ENCODE data around the gene ELOF1.
"Not testable (repeated sequence)": the region's sequence is repeated elsewhere in the genome, so short reads cannot be mapped to it uniquely, and the experiment has no call there.

ELOF1 gene

DNA sequence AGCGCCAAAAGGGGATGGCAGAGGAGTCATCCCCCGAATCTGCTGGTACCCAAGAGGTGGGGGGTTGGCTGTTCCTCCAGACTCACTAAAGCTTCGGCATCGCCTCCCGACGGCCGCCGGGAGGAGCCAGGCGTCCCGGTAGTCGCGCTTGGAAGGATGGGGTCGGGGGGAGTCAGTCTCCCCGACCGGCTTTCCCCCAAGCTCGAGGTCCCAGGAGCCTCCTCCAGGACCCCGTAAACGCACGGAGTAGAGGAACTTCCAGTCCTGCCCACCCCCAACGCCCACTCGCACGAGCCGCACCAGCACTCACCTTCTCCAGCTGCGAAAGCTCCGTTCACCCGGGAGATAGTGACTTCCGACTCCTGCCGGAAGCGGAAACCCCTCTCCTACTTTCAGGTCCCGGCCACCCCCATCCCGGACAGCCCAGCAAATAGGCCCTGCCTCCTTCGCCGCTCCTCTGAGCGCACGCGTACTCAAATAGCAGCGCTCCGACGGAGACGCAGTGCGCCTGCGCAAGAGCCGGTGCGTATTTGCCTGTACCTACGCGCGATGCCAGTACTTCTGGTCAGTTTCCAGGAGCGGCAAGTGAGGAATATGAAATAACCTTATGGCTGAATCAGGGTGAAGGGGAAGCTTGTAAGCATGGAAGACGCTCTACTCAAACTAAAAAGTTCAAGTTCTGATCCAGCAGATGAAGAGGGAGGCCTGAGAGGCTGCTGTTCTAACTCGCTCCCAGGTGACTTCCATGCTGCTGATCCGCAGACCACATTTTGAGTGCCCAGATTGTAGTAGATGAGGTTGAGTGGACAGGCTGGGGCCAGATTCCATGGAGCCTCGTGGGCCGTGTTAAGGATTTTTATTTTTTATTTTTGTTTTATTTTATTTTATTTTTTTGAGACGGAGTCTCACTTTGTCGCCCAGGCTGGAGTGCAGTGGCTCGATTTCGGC is at the start of gene ELOF1:
Gene ELOF1 (minus strand): TSS at position 350 of the 948 bp plus-strand sequence. CDS start 4,883 bp downstream, outside the sequence.
- Histone ChIP-seq H3K36me3 (ENCODE audit: control insufficient read depth, insufficient read depth, low read length) (peaks cover 3% of the 10 kb centered on the region), H3K4me1 (ENCODE audit: control insufficient read depth, insufficient read depth, low read length) (no peaks in the 10 kb centered on the region), H3K4me3 (ENCODE audit: low read depth, low read length) (peak within 1 kb of the TSS; percentile 96), H3K9ac (ENCODE audit: low read depth, low read length) (peak within 1 kb of the TSS; percentile 83), H3K27me3 (ENCODE audit: control insufficient read depth, insufficient read depth, low read length) (no peaks in the 10 kb centered on the region), H3K9me3 (ENCODE audit: control insufficient read depth, insufficient read depth, low read length) (no peaks in the 10 kb centered on the region)

DNA sequence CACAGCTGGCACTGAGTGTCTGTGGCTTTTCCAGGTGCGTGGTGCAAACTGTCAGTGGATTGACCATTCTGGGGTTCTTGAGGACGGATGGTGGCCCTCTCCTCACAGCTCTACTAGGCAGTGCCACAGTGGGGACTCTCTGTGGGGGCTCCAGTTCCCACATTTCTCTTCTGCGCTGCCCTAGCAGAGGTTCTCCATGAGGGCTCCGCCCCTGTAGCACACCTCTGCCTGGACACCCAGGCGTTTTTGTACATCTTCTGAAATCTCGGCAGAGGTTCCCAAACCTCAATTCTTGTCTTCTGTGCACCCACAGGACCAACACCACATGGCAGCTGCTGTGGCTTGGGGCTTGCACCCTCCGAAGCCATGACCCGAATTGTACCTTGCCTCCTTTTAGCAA is 47.5 kb upstream of the ELOF1 start:
- no peaks in the 10 kb centered on the region for H3K4me1 ChIP-seq (ENCODE audit: control insufficient read depth, insufficient read depth, low read length)
- no peak overlapping the region for H3K4me3 ChIP-seq (ENCODE audit: low read depth, low read length)
- H3K9me3 ChIP-seq (ENCODE audit: control insufficient read depth, insufficient read depth, low read length), result no peaks in the 10 kb centered on the region
- H3K27me3 ChIP-seq (ENCODE audit: control insufficient read depth, insufficient read depth, low read length), result no peaks in the 10 kb centered on the region
- H3K9ac ChIP-seq (ENCODE audit: low read depth, low read length), result no peak overlapping the region
- H3K36me3 ChIP-seq (ENCODE audit: control insufficient read depth, insufficient read depth, low read length), result peaks cover 18% of the 10 kb centered on the region

DNA sequence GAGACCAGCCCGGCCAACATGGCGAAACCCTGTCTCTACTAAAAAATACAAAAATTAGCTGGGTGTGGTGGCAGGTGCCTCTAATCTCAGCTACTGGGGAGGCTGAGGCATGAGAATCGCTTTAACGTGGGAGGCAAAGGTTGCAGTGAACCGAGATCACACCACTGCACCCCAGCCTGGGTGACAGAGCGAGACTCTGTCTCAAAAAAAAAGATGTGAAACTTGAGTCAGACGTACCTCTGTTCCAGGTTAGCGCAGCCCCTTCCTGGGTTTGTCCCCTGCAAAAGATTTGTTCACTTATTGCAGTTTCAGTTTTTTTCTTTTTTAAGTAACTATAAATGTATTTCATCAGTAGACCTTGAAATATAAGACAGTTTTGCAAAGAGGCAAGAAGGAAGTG is 40.7 kb upstream of the ELOF1 start:
- not testable (repeated sequence) for H3K27me3 ChIP-seq (ENCODE audit: control insufficient read depth, insufficient read depth, low read length); H3K9ac ChIP-seq (ENCODE audit: low read depth, low read length); H3K4me1 ChIP-seq (ENCODE audit: control insufficient read depth, insufficient read depth, low read length); H3K4me3 ChIP-seq (ENCODE audit: low read depth, low read length); H3K9me3 ChIP-seq (ENCODE audit: control insufficient read depth, insufficient read depth, low read length)
- peaks cover 11% of the 10 kb centered on the region for H3K36me3 ChIP-seq (ENCODE audit: control insufficient read depth, insufficient read depth, low read length)

DNA sequence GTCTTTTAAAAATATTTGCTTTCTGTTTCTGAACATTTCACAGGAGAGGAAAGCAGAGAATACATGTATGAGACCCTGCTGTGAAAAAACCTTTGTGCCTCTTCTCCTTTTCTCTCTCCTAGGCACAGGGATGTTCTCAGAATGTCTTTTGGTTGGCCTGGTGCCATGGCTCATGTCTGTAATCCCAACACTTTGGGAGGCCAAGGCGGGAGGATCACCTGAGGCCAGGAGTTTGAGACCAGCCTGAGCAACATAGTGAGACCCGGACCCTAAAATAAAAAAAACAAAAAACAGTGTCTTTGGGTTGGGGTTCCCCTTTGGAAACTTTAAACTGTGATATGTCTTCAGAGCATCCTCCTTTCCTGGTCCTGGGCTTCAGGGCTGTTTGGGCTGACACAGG is 39.7 kb upstream of the ELOF1 start:
- peaks cover 6% of the 10 kb centered on the region for H3K36me3 ChIP-seq (ENCODE audit: control insufficient read depth, insufficient read depth, low read length)
- H3K4me3 ChIP-seq (ENCODE audit: low read depth, low read length), result no peak overlapping the region
- no peaks in the 10 kb centered on the region for H3K9me3 ChIP-seq (ENCODE audit: control insufficient read depth, insufficient read depth, low read length)
- no peaks in the 10 kb centered on the region for H3K27me3 ChIP-seq (ENCODE audit: control insufficient read depth, insufficient read depth, low read length)
- peaks cover 5% of the 10 kb centered on the region for H3K4me1 ChIP-seq (ENCODE audit: control insufficient read depth, insufficient read depth, low read length)
- H3K9ac ChIP-seq (ENCODE audit: low read depth, low read length), result peak overlapping the region; percentile 6

DNA sequence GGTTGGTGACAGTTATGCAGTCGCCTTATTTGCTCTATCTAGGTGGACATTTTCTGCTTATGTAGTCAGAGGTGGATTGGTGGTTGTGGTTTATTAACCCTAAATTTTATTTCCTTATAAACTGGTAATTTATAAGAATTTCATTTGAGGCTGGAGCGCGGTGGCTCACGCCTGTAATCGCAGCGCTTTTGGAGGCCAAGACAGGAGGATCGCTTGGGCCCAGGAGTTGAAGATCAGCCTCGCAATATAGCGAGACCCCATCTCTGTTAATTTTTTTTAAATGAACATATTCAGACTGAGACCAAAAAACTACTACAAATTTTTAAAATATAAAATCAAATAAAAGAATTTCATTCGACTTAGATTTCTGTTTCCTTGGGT is 39.1 kb upstream of the ELOF1 start:
- H3K4me3 ChIP-seq (ENCODE audit: low read depth, low read length), result peak overlapping the region; percentile 93
- peak overlapping the region; percentile 91 for H3K9ac ChIP-seq (ENCODE audit: low read depth, low read length)
- peaks cover 6% of the 10 kb centered on the region for H3K36me3 ChIP-seq (ENCODE audit: control insufficient read depth, insufficient read depth, low read length)
- peaks cover 5% of the 10 kb centered on the region for H3K4me1 ChIP-seq (ENCODE audit: control insufficient read depth, insufficient read depth, low read length)
- no peaks in the 10 kb centered on the region for H3K9me3 ChIP-seq (ENCODE audit: control insufficient read depth, insufficient read depth, low read length)
- no peaks in the 10 kb centered on the region for H3K27me3 ChIP-seq (ENCODE audit: control insufficient read depth, insufficient read depth, low read length)

DNA sequence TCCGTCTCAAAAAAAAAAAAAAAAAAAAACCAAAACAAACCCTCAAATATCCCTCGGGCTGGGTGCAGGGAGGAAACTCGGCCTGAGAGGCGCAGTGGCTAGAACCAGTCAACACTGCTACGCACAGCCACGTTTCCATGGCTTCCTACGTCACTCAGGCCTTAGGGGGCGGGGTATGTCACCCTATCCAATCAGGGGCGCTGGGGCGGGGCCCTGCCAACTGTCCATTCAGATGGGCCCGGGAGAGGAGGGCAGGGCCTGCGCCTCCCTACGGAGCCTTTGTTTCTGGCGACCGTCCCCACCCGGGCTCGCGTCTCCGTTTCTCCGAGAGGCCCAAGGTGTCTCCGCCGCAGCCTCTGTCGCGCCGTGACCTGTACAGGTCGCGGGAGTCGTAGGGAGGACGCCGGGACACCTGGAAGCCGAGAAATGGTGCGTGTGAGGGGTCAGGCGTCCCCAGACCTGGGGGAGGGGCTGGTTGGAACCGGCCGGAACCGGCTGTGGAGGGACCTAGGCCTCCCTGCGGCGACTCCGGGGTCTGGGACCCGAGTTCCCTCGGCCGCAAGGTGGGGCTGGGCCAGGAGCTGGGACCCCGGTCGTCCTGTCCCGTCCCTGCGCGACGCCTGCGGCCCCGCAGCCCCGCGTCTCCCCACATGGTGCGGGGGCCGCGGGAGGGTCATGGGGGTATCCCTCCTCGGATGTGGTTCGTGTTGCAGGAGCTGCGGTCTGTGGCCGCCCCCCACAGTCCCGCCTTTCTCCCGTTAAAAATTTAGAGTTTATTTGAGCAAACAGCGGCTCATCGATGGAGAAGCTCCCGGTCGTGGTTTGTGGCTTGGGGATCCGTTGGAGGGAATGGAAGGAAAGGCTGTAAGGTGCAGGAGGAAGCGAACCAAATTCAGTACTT is 38.4 kb upstream of the ELOF1 start, which contains the start of gene ZNF627:
Gene ZNF627 (plus strand): TSS at position 282 of the 901 bp plus-strand sequence. CDS start 145 bp downstream, at position 427.
- Histone ChIP-seq H3K9ac (ENCODE audit: low read depth, low read length) (peak within 1 kb of the TSS; percentile 91), H3K4me1 (ENCODE audit: control insufficient read depth, insufficient read depth, low read length) (peaks cover 5% of the 10 kb centered on the region), H3K4me3 (ENCODE audit: low read depth, low read length) (peak within 1 kb of the TSS; percentile 93), H3K27me3 (ENCODE audit: control insufficient read depth, insufficient read depth, low read length) (no peaks in the 10 kb centered on the region), H3K9me3 (ENCODE audit: control insufficient read depth, insufficient read depth, low read length) (no peaks in the 10 kb centered on the region), H3K36me3 (ENCODE audit: control insufficient read depth, insufficient read depth, low read length) (peaks cover 6% of the 10 kb centered on the region)

DNA sequence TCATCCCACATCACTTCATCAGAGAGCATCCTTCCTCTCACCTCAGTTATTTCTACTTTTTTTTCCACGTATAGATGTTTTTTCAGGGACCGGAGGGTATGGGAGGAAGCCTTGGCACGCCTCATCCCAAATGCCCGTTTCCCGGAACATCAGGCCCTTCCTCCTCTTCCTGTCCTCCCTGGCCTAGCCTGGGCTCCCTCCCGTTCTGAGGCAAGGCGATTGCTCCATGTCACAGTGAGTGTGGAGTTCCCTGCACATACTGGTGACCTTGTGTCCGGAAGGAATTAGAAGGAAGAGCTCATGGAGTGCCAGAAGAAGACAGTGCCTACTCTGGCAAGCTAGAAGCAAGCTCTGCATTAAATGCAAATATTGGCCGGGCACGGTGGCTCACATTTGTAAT is 37.1 kb upstream of the ELOF1 start:
- Histone ChIP-seq H3K36me3 (ENCODE audit: control insufficient read depth, insufficient read depth, low read length) (peaks cover 6% of the 10 kb centered on the region), H3K4me3 (ENCODE audit: low read depth, low read length) (no peak overlapping the region), H3K9me3 (ENCODE audit: control insufficient read depth, insufficient read depth, low read length) (no peaks in the 10 kb centered on the region), H3K27me3 (ENCODE audit: control insufficient read depth, insufficient read depth, low read length) (no peaks in the 10 kb centered on the region), H3K9ac (ENCODE audit: low read depth, low read length) (no peak overlapping the region), H3K4me1 (ENCODE audit: control insufficient read depth, insufficient read depth, low read length) (peaks cover 5% of the 10 kb centered on the region)

DNA sequence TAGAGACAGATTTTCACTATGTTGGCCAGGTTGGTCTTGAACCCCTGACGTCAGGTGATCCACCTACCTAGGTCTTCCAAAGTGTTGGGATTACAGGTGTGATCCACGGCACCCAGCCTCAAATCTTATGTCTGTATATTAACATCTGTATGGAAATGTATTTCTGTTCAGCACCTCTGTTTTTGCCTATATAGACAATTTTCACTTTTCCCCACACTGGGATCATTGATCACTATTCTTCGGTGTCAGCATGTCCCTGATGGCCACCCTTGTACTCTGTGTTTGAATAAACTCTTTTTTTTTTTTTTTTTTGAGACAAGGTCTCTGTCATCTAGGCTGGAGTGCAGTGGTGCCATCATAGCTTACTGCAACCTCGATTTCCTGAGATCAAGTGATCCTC is 35.1 kb upstream of the ELOF1 start:
- no peak overlapping the region for H3K9ac ChIP-seq (ENCODE audit: low read depth, low read length)
- no peaks in the 10 kb centered on the region for H3K27me3 ChIP-seq (ENCODE audit: control insufficient read depth, insufficient read depth, low read length)
- no peaks in the 10 kb centered on the region for H3K9me3 ChIP-seq (ENCODE audit: control insufficient read depth, insufficient read depth, low read length)
- peaks cover under 1% of the 10 kb centered on the region for H3K36me3 ChIP-seq (ENCODE audit: control insufficient read depth, insufficient read depth, low read length)
- H3K4me3 ChIP-seq (ENCODE audit: low read depth, low read length), result no peak overlapping the region
- H3K4me1 ChIP-seq (ENCODE audit: control insufficient read depth, insufficient read depth, low read length), result no peaks in the 10 kb centered on the region

DNA sequence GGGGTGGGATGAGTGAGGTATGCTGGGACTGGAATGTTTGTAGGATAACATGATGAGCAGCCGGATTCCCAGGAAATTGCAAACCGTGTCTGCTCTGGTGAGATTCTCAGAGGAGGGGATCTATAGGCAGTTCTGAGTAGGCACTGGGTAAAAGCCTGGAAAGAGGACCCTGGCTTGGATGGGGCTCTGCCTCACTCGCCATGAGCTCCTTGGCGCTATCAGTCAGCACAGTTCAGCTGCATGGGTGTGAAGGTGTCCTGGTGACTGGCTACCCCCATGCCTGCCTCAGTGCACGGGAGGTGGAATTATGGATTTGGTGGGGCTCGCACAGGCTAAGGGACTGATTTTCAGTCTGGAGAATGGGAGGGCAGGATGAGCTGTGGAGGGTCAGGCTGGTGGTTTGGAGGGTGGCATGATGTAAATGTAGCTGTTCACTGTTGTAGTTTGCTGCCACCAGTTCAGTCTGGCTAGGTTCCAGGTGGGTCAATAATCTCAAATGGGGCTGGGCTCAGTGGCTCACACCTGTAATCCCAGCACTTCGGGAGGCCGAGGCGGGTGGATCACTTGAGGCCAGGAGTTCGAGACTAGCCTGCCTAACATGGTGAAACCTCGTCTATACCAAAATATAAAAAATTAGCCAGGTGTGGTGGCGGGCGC is 29.1 kb upstream of the ELOF1 start:
- H3K4me1 ChIP-seq (ENCODE audit: control insufficient read depth, insufficient read depth, low read length), result peaks cover 2% of the 10 kb centered on the region
- H3K27me3 ChIP-seq (ENCODE audit: control insufficient read depth, insufficient read depth, low read length), result no peaks in the 10 kb centered on the region
- no peaks in the 10 kb centered on the region for H3K9me3 ChIP-seq (ENCODE audit: control insufficient read depth, insufficient read depth, low read length)
- no peaks in the 10 kb centered on the region for H3K36me3 ChIP-seq (ENCODE audit: control insufficient read depth, insufficient read depth, low read length)
- no peak overlapping the region for H3K4me3 ChIP-seq (ENCODE audit: low read depth, low read length)
- H3K9ac ChIP-seq (ENCODE audit: low read depth, low read length), result no peak overlapping the region

DNA sequence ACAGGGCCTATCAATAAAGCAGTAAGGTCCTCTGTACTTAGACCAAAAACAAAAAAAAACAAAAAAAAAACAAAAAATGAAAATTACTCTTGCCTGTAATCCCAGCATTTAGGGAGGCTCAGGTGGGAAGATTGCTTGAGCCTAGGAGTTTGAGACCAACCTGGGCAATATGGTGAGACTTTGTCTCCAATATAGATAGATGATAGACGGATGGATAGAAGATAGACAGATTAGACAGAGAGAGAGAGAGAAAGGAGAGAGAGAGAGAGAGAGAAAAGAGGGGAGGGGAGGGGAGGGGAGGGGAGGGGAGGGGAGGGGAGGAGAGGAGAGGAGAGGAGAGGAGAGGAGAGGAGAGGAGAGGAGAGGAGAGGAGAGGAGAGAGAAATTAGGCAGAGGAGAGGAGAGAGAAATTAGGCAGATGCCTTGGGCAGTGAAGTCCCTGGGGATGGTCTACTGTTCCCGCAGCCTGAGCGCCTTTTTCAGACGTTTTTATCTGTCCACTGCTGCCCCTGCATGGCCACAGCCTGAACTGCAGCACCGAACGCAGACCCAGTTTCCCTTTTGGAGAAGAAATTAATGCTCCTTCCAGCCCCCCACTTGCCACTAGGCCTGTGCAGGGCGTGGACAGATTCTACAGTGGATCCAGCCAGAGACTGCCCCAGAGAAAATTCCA is 28.4 kb upstream of the ELOF1 start:
- Histone ChIP-seq H3K36me3 (ENCODE audit: control insufficient read depth, insufficient read depth, low read length) (no peaks in the 10 kb centered on the region), H3K27me3 (ENCODE audit: control insufficient read depth, insufficient read depth, low read length) (no peaks in the 10 kb centered on the region), H3K9me3 (ENCODE audit: control insufficient read depth, insufficient read depth, low read length) (no peaks in the 10 kb centered on the region), H3K4me3 (ENCODE audit: low read depth, low read length) (no peak overlapping the region), H3K9ac (ENCODE audit: low read depth, low read length) (no peak overlapping the region), H3K4me1 (ENCODE audit: control insufficient read depth, insufficient read depth, low read length) (peaks cover 2% of the 10 kb centered on the region)

DNA sequence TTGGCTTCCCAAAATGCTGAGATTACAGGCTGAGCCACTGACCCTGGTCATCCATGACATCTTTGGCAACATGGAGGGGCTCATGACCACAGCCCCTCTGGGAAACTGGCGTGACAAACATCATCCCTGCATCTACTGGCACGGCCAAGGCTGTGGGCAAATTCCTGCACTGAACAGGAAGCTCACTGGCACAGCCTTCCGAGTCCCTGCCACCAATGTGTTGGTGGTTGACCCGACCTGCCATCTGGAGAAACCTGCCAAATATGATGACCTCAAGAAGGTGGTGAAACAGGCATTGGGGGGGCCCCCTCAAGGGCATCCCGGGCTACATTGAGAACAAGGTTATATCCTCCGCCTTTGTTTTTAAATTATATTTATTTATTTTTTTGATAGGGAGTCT is 27.3 kb upstream of the ELOF1 start:
- Histone ChIP-seq H3K9me3 (ENCODE audit: control insufficient read depth, insufficient read depth, low read length) (no peaks in the 10 kb centered on the region), H3K27me3 (ENCODE audit: control insufficient read depth, insufficient read depth, low read length) (no peaks in the 10 kb centered on the region), H3K36me3 (ENCODE audit: control insufficient read depth, insufficient read depth, low read length) (no peaks in the 10 kb centered on the region), H3K4me3 (ENCODE audit: low read depth, low read length) (no peak overlapping the region), H3K9ac (ENCODE audit: low read depth, low read length) (no peak overlapping the region), H3K4me1 (ENCODE audit: control insufficient read depth, insufficient read depth, low read length) (peaks cover 2% of the 10 kb centered on the region)
